Colonic mucosa (tissue), 4 donors: Measurements from ENCODE around the gene ZCCHC24. TPM values are rescaled to one million over a fixed set of nuclear protein-coding genes. Genes with fewer than 3 reads are reported as not detected.

ENCODE experiments used
- DNase-seq: peaks from one replicate; pipeline ENCODE4 v3.0.0-alpha.2; 2020
- H3K27ac ChIP-seq: fragments of 200-600 bp; one replicate; pipeline ENCODE4 v1.8.0; 2021
- H3K27me3 ChIP-seq: fragments of 200-600 bp; one replicate; pipeline ENCODE4 v1.8.0; 2021
- H3K36me3 ChIP-seq: fragments of 200-600 bp; one replicate; pipeline ENCODE4 v1.8.0; 2021
- H3K4me1 ChIP-seq: fragments of 200-600 bp; one replicate; pipeline ENCODE4 v1.8.0; 2021; ENCODE audit warnings: mild to moderate bottlenecking
- H3K4me3 ChIP-seq: fragments of 200-600 bp; one replicate; pipeline ENCODE4 v1.8.0; 2021
- H3K9ac ChIP-seq, 2 donors: one replicate each; pipeline ENCODE4 v1.7.0; 2013; ENCODE audit warnings: control low read depth in 2 of 2, low read depth in 2 of 2, low read length in 2 of 2
- H3K9me3 ChIP-seq: fragments of 200-600 bp; one replicate; pipeline ENCODE4 v1.8.0; 2021
- intact Hi-C: fragments of 100-400 bp; cut with DNase I; formaldehyde crosslinking; loops from one replicate; pipeline ENCODE4 v1.14.1; 2022
- total RNA-seq, 2 donors: library from RNA; stranded (reverse); fragmentation: NEBNext Ultra II Directional in 1 of 2; extraction: Animal tissue kit (Norgen Biotek cat#: 25700) in 1 of 2; gene quantifications; one replicate each; pipeline ENCODE4 v1.2.1, GENCODE V29; 2021
- TF ChIP-seq, protein P1 (sequence below): fragments of 200-600 bp; IDR thresholded peaks from one replicate; pipeline ENCODE4 v1.8.0; 2022; ENCODE audit warnings: antibody characterized with exemption, mild to moderate bottlenecking
- donor health status: healthy.
- donor health status: DM: no; HTN: no; CAD: no.
- donor health status: DM: no; HTN: no; CAD: no.

ZCCHC24 gene
- total RNA-seq, 2 donors from 2014 or later, result 4.6 to 19.1 TPM

DNA sequence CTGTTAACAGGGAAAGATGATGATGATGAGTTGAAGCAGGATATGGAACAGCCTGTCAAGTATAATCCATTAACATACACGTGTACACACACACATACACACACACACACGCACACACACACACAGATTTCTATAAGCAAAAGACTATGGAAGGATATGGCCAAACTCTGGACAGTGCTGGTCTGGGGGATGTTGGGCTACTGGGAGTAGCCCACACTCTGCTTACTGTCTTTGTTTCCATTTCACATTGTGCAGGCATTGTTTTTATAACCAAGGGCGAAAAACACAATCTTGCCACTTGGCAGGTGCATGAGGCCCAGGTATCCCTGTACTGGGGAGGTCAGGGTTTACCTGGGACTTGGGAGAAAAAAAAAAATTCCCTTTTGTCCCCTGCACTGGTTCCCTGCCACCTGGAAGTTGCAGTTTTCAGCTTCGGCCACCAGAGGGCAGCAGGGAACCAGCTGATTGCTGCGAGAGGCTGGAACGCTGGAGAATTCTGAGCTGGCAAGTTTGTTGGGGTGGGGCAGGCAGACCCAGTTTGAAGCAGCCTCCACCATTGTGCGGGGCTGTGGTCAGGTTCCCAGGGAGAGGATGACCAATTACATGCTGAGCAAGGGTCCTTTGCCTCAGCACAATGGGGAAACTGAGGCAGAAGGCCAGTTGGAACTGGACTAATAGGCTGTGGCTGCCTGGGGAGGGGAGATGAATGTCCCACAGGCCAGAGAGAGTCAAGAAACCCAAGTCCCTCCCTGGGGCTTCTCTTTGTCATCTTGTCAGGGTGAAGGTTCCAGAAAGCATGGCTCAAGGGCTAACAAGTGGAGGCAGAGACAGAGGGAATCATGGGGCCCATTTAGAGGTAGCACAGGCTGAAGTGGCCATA, 70.9 kb downstream of the ZCCHC24 start:
- Histone ChIP-seq H3K9me3 (no peaks in the 10 kb centered on the region), H3K27me3 (no peaks in the 10 kb centered on the region), H3K27ac (no peak overlapping the region), H3K4me3 (no peak overlapping the region), H3K36me3 (no peaks in the 10 kb centered on the region), H3K9ac (no peak overlapping the region), H3K4me1 (peaks cover under 1% of the 10 kb centered on the region)
- TF ChIP-seq, protein P1, sequence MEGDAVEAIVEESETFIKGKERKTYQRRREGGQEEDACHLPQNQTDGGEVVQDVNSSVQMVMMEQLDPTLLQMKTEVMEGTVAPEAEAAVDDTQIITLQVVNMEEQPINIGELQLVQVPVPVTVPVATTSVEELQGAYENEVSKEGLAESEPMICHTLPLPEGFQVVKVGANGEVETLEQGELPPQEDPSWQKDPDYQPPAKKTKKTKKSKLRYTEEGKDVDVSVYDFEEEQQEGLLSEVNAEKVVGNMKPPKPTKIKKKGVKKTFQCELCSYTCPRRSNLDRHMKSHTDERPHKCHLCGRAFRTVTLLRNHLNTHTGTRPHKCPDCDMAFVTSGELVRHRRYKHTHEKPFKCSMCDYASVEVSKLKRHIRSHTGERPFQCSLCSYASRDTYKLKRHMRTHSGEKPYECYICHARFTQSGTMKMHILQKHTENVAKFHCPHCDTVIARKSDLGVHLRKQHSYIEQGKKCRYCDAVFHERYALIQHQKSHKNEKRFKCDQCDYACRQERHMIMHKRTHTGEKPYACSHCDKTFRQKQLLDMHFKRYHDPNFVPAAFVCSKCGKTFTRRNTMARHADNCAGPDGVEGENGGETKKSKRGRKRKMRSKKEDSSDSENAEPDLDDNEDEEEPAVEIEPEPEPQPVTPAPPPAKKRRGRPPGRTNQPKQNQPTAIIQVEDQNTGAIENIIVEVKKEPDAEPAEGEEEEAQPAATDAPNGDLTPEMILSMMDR, result peak; percentile 99
- DNase-seq, result peak; percentile 86
- intact Hi-C loops, result loop anchor here (1.0 to 5.0 kb wide), 2 partner anchors 93 to 113 kb away; no protein-coding TSS in a partner anchor

DNA sequence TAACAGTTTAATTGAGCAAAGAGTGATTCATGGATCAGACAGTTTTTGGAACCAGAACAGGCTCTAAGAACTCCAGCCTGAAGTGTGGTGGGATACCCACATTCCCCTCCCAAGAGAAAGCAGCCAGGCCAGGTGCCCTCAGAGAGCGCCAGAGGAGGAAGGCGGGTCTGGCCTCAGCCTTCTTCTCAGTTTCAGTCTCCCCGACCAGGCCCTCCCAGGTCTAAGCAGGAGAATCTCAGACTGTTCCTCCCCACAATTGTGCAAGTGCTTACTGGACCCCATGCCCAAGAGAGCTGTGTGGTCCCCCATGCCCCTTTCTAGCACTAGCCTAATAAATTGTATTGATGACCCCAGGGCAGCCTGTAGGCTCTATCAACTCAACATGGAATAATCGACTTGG, 72.6 kb downstream of the ZCCHC24 start:
- intact Hi-C loops, result loop anchor here (5.0 kb wide), 1 partner anchor 94 kb away; no protein-coding TSS in a partner anchor
- no peaks in the 10 kb centered on the region for H3K36me3 ChIP-seq
- no peak overlapping the region for H3K27ac ChIP-seq
- no peaks in the 10 kb centered on the region for H3K9me3 ChIP-seq
- H3K9ac ChIP-seq, result no peak overlapping the region
- no peaks in the 10 kb centered on the region for H3K27me3 ChIP-seq
- no peak overlapping the region for H3K4me3 ChIP-seq
- TF ChIP-seq, protein P1, result no peak
- no peaks in the 10 kb centered on the region for H3K4me1 ChIP-seq
- peak; percentile 11 for DNase-seq

DNA sequence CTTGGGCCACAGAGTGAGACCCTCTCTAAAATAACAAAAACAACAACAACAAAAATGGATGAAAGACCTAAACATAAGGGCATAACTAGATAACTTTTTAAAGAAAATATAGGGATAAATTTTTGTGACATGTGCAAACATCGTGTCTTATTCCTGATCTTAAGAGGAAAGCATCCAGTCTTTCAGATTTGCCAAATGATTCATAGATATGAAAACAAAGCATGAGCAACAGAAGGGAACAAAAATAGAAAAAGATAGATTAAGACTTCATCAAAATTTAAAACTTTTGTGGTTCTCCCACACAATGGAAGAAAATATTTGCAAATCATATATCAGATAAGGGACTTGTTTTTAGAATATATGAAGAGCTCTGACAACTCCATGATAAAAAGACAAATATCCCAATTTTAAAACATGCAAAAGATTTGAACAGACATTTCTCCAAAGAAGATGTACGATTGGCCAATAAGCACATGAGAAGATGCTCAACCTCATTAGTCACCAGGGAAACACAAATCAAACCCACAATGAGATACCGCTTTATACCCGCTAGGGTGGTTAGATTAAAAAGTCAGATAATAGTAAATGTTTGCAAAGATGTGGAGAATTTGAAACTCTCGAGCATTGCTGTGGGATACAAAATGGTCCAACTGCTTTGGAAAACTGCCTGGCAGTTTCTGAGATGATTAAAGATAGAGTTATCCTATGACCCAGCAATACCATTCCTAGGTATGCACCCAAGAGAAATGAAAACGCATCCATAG, 77.8 kb downstream of the ZCCHC24 start:
- no peaks in the 10 kb centered on the region for H3K27me3 ChIP-seq
- H3K4me3 ChIP-seq, result no peak overlapping the region
- TF ChIP-seq, protein P1, result no peak
- no peak overlapping the region for H3K27ac ChIP-seq
- H3K9me3 ChIP-seq, result no peaks in the 10 kb centered on the region
- no peaks in the 10 kb centered on the region for H3K36me3 ChIP-seq
- H3K9ac ChIP-seq, result no peak overlapping the region
- H3K4me1 ChIP-seq, result no peaks in the 10 kb centered on the region
- DNase-seq, result no peak
- intact Hi-C loops, result no loop called here

DNA sequence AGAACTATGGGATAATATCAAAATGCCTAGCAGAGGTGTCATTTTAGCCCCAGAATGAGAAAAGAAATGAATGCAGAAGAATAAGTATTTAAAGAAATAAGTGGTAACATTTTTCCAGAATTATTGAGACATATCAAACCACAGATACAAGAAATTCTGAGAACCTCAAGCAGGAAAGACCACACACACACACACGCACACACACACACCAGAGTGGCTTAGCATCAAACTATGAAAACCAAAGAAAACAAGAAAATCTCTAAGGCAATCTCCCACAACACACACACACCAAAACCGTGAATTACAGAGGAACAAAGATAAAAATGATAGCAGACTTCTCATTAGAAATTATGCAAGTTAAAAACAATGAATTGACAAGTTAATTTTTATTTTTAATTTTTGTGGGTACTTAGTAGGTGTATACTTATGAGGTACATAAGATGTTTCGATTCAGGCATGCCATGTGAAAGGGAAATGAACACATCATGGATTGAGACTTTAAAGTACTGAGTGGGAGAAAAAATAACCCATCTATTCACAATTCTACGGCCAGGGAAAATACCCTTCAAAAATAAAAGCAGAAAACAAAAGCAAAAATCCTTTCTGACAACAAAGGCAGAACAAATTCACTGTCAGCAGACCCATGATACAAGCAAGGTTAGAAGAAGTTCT, 83.6 kb downstream of the ZCCHC24 start:
- TF ChIP-seq, protein P1, result no peak
- no peaks in the 10 kb centered on the region for H3K36me3 ChIP-seq
- H3K27me3 ChIP-seq, result no peaks in the 10 kb centered on the region
- H3K9me3 ChIP-seq, result no peaks in the 10 kb centered on the region
- no peak overlapping the region for H3K9ac ChIP-seq
- no peak overlapping the region for H3K27ac ChIP-seq
- intact Hi-C loops, result no loop called here
- no peak overlapping the region for H3K4me3 ChIP-seq
- no peaks in the 10 kb centered on the region for H3K4me1 ChIP-seq
- DNase-seq, result no peak
